Measurements from ENCODE around the gene GRPR.

The GRPR gene

GRCh38 chrX:16123222-16123786 is at the start of gene GRPR:
Gene GRPR (plus strand): TSS chrX:16123565. CDS start chrX:16123954, 389 bp downstream.
- peak; percentile 50 for DNase-seq

GRCh38 chrX:16075087-16075486 is 48.3 kb upstream of the GRPR start:
- no peak for DNase-seq

- DNase-seq, result no peak
Observed at GRCh38 chrX:16076834-16077233, 46.5 kb upstream of the GRPR start.

- no peak for DNase-seq
Observed at GRCh38 chrX:16077811-16078210, 45.6 kb upstream of the GRPR start.

- no peak for DNase-seq
Observed at GRCh38 chrX:16081357-16081756, 42.0 kb upstream of the GRPR start.

- DNase-seq, result no peak
Observed at GRCh38 chrX:16082470-16083085, 40.8 kb upstream of the GRPR start.

- DNase-seq, result no peak
Observed at GRCh38 chrX:16087076-16087475, 36.3 kb upstream of the GRPR start.

- no peak for DNase-seq
Observed at GRCh38 chrX:16089086-16089485, 34.3 kb upstream of the GRPR start.

GRCh38 chrX:16096141-16096540 is 27.2 kb upstream of the GRPR start:
- DNase-seq, result no peak

GRCh38 chrX:16100673-16101072 is 22.7 kb upstream of the GRPR start:
- DNase-seq, result no peak

- DNase-seq, result no peak
Observed at GRCh38 chrX:16101581-16101980, 21.8 kb upstream of the GRPR start.

- no peak for DNase-seq
Observed at GRCh38 chrX:16103625-16104024, 19.7 kb upstream of the GRPR start.

- DNase-seq, result no peak
Observed at GRCh38 chrX:16112428-16112827, 10.9 kb upstream of the GRPR start.

- DNase-seq, result no peak
Observed at GRCh38 chrX:16113978-16114565, 9.3 kb upstream of the GRPR start.

GRCh38 chrX:16114611-16115010 is 8.8 kb upstream of the GRPR start:
- no peak for DNase-seq

GRCh38 chrX:16119353-16120220 is 3.8 kb upstream of the GRPR start:
- no peak for DNase-seq

GRCh38 chrX:16120431-16120830 is 2.9 kb upstream of the GRPR start:
- DNase-seq, result no peak

- DNase-seq, result no peak
Observed at GRCh38 chrX:16124201-16124600, 836 bp downstream of the GRPR start.

- no peak for DNase-seq
Observed at GRCh38 chrX:16125520-16126149, 2.3 kb downstream of the GRPR start.

GRCh38 chrX:16130707-16131106 is 7.3 kb downstream of the GRPR start:
- no peak for DNase-seq

GRCh38 chrX:16134936-16135335 is 11.6 kb downstream of the GRPR start:
- no peak for DNase-seq

- no peak for DNase-seq
Observed at GRCh38 chrX:16136080-16136479, 12.7 kb downstream of the GRPR start.

- DNase-seq, result no peak
Observed at GRCh38 chrX:16137416-16138107, 14.2 kb downstream of the GRPR start.

Data from activated gamma-delta T cell treated with Interleukin-2 at 50 U/mL for 16 hours (primary cell).